ENCODE data around the gene NTNG2. TPM values are rescaled to one million over a fixed set of nuclear protein-coding genes. Genes with fewer than 3 reads are reported as not detected.

The NTNG2 gene
- total and polyA plus RNA-seq, 3 experiments from 2014 or later: 1.3 to 3.6 (median 2.0) TPM

GRCh38 chr9:132201780-132202703, 40.2 kb downstream of the NTNG2 start:
- CTCF ChIA-PET: interaction anchor here (1.2 kb wide), 1 partner anchor 34 kb away, joined by 3 read pairs; no protein-coding TSS in a partner anchor
- H3K27me3 Mint-ChIP-seq: peaks cover 8 to 16% of the 10 kb centered on the region in 2 donors
- H3K27ac Mint-ChIP-seq: no peak overlapping the region
- H3K9me3 Mint-ChIP-seq: peaks cover 0 to 2% (median 0%) of the 10 kb centered on the region in 5 donors
- peaks cover 3% of the 10 kb centered on the region for H3K9me3 ChIP-seq (ENCODE audit: low read length)
- H3K27ac ChIP-seq (ENCODE audit: low read depth, low read length): no peak overlapping the region
- H3K4me1 Mint-ChIP-seq: no peaks in the 10 kb centered on the region
- H3K36me3 ChIP-seq (ENCODE audit: insufficient read depth, low read length): no peaks in the 10 kb centered on the region
- H3K4me3 ChIP-seq (ENCODE audit: low read length): no peak overlapping the region
- peaks cover 7% of the 10 kb centered on the region for H3K27me3 ChIP-seq (ENCODE audit: insufficient read depth, low read length, poor library complexity, severe bottlenecking)
- no peak overlapping the region for H3K4me3 Mint-ChIP-seq
- H3K4me1 ChIP-seq (ENCODE audit: insufficient read depth, low read length): no peaks in the 10 kb centered on the region
- no peak for DNase-seq
- POLR2A ChIA-PET: no interaction called here
- peaks cover 0 to 10% (median 5%) of the 10 kb centered on the region in 3 donors for H3K36me3 Mint-ChIP-seq

GRCh38 chr9:132204883-132205282, 43.0 kb downstream of the NTNG2 start:
- H3K27ac ChIP-seq (ENCODE audit: low read depth, low read length): no peak overlapping the region
- peaks cover 7% of the 10 kb centered on the region for H3K27me3 ChIP-seq (ENCODE audit: insufficient read depth, low read length, poor library complexity, severe bottlenecking)
- Mint-ChIP-seq H3K27ac (no peak overlapping the region), H3K4me3 (no peak overlapping the region), H3K9me3 (no peaks in the 10 kb centered on the region), H3K36me3 (peaks cover 0 to 5% (median 0%) of the 10 kb centered on the region in 3 donors), H3K27me3 (peaks cover 5 to 14% of the 10 kb centered on the region in 2 donors), H3K4me1 (peaks cover 0 to 3% (median 0%) of the 10 kb centered on the region in 3 donors)
- H3K9me3 ChIP-seq (ENCODE audit: low read length): peaks cover 3% of the 10 kb centered on the region
- no peak overlapping the region for H3K4me3 ChIP-seq (ENCODE audit: low read length)
- ChIA-PET POLR2A (no interaction called here), CTCF (no interaction called here)
- DNase-seq: no peak
- no peaks in the 10 kb centered on the region for H3K36me3 ChIP-seq (ENCODE audit: insufficient read depth, low read length)
- H3K4me1 ChIP-seq (ENCODE audit: insufficient read depth, low read length): no peaks in the 10 kb centered on the region

- H3K4me3 Mint-ChIP-seq: no peak overlapping the region
- peaks cover 0 to 3% (median 0%) of the 10 kb centered on the region in 3 donors for H3K4me1 Mint-ChIP-seq
- Histone ChIP-seq H3K4me3 (ENCODE audit: low read length) (no peak overlapping the region), H3K27me3 (ENCODE audit: insufficient read depth, low read length, poor library complexity, severe bottlenecking) (peaks cover 4% of the 10 kb centered on the region), H3K36me3 (ENCODE audit: insufficient read depth, low read length) (no peaks in the 10 kb centered on the region), H3K27ac (ENCODE audit: low read depth, low read length) (no peak overlapping the region), H3K9me3 (ENCODE audit: low read length) (peaks cover 3% of the 10 kb centered on the region), H3K4me1 (ENCODE audit: insufficient read depth, low read length) (no peaks in the 10 kb centered on the region)
- POLR2A ChIA-PET: no interaction called here
- CTCF ChIA-PET: no interaction called here
- no peaks in the 10 kb centered on the region for H3K9me3 Mint-ChIP-seq
- peaks cover 0 to 9% of the 10 kb centered on the region in 2 donors for H3K27me3 Mint-ChIP-seq
- no peak for DNase-seq
- H3K36me3 Mint-ChIP-seq: peaks cover 0 to 3% (median 0%) of the 10 kb centered on the region in 3 donors
- no peak overlapping the region for H3K27ac Mint-ChIP-seq
Observed at GRCh38 chr9:132207215-132207614, 45.4 kb downstream of the NTNG2 start.

GRCh38 chr9:132207839-132208615, 46.2 kb downstream of the NTNG2 start:
- no peak for DNase-seq
- Mint-ChIP-seq H3K36me3 (peaks cover 0 to 3% (median 0%) of the 10 kb centered on the region in 3 donors), H3K9me3 (no peaks in the 10 kb centered on the region), H3K27ac (peak overlapping the region in 1 of 8 donors; percentile 29), H3K4me3 (no peak overlapping the region), H3K27me3 (peaks cover 0 to 12% of the 10 kb centered on the region in 2 donors), H3K4me1 (peaks cover 0 to 3% (median 0%) of the 10 kb centered on the region in 3 donors)
- H3K9me3 ChIP-seq (ENCODE audit: low read length): peaks cover 3% of the 10 kb centered on the region
- POLR2A ChIA-PET: no interaction called here
- H3K4me1 ChIP-seq (ENCODE audit: insufficient read depth, low read length): no peaks in the 10 kb centered on the region
- CTCF ChIA-PET: no interaction called here
- H3K27me3 ChIP-seq (ENCODE audit: insufficient read depth, low read length, poor library complexity, severe bottlenecking): peaks cover 4% of the 10 kb centered on the region
- H3K4me3 ChIP-seq (ENCODE audit: low read length): no peak overlapping the region
- no peaks in the 10 kb centered on the region for H3K36me3 ChIP-seq (ENCODE audit: insufficient read depth, low read length)
- no peak overlapping the region for H3K27ac ChIP-seq (ENCODE audit: low read depth, low read length)

GRCh38 chr9:132209228-132209627, 47.4 kb downstream of the NTNG2 start:
- Histone ChIP-seq H3K4me1 (ENCODE audit: insufficient read depth, low read length) (no peaks in the 10 kb centered on the region), H3K4me3 (ENCODE audit: low read length) (no peak overlapping the region), H3K9me3 (ENCODE audit: low read length) (peaks cover 3% of the 10 kb centered on the region), H3K36me3 (ENCODE audit: insufficient read depth, low read length) (no peaks in the 10 kb centered on the region), H3K27ac (ENCODE audit: low read depth, low read length) (no peak overlapping the region), H3K27me3 (ENCODE audit: insufficient read depth, low read length, poor library complexity, severe bottlenecking) (no peaks in the 10 kb centered on the region)
- H3K9me3 Mint-ChIP-seq: no peaks in the 10 kb centered on the region
- CTCF ChIA-PET: no interaction called here
- no peak for DNase-seq
- peaks cover 0 to 12% of the 10 kb centered on the region in 2 donors for H3K27me3 Mint-ChIP-seq
- no peak overlapping the region for H3K27ac Mint-ChIP-seq
- H3K36me3 Mint-ChIP-seq: peaks cover 0 to 3% (median 0%) of the 10 kb centered on the region in 3 donors
- POLR2A ChIA-PET: no interaction called here
- H3K4me1 Mint-ChIP-seq: peaks cover 0 to 3% (median 0%) of the 10 kb centered on the region in 3 donors
- no peak overlapping the region for H3K4me3 Mint-ChIP-seq

GRCh38 chr9:132210472-132211145, 48.8 kb downstream of the NTNG2 start:
- DNase-seq: no peak
- no peaks in the 10 kb centered on the region for H3K36me3 Mint-ChIP-seq
- Histone ChIP-seq H3K27me3 (ENCODE audit: insufficient read depth, low read length, poor library complexity, severe bottlenecking) (no peaks in the 10 kb centered on the region), H3K36me3 (ENCODE audit: insufficient read depth, low read length) (no peaks in the 10 kb centered on the region), H3K4me3 (ENCODE audit: low read length) (no peak overlapping the region), H3K9me3 (ENCODE audit: low read length) (no peaks in the 10 kb centered on the region), H3K4me1 (ENCODE audit: insufficient read depth, low read length) (no peaks in the 10 kb centered on the region), H3K27ac (ENCODE audit: low read depth, low read length) (no peak overlapping the region)
- no peak overlapping the region for H3K27ac Mint-ChIP-seq
- POLR2A ChIA-PET: no interaction called here
- H3K27me3 Mint-ChIP-seq: peaks cover 0 to 8% of the 10 kb centered on the region in 2 donors
- no peak overlapping the region for H3K4me3 Mint-ChIP-seq
- H3K4me1 Mint-ChIP-seq: peaks cover 0 to 3% (median 0%) of the 10 kb centered on the region in 3 donors
- no peaks in the 10 kb centered on the region for H3K9me3 Mint-ChIP-seq
- CTCF ChIA-PET: no interaction called here

- CTCF ChIA-PET: no interaction called here
- H3K4me1 Mint-ChIP-seq: peaks cover 0 to 3% (median 0%) of the 10 kb centered on the region in 3 donors
Observed at GRCh38 chr9:132211570-132211969, 49.7 kb downstream of the NTNG2 start.

More at GRCh38 chr9:132211570-132211969, 49.7 kb downstream of the NTNG2 start:
- Histone ChIP-seq H3K36me3 (ENCODE audit: insufficient read depth, low read length) (no peaks in the 10 kb centered on the region), H3K4me3 (ENCODE audit: low read length) (no peak overlapping the region), H3K27ac (ENCODE audit: low read depth, low read length) (no peak overlapping the region), H3K27me3 (ENCODE audit: insufficient read depth, low read length, poor library complexity, severe bottlenecking) (no peaks in the 10 kb centered on the region), H3K4me1 (ENCODE audit: insufficient read depth, low read length) (no peaks in the 10 kb centered on the region), H3K9me3 (ENCODE audit: low read length) (no peaks in the 10 kb centered on the region)
- H3K4me3 Mint-ChIP-seq: no peak overlapping the region
- DNase-seq: no peak
- H3K27ac Mint-ChIP-seq: peak overlapping the region in 1 of 8 donors; percentile 12
- H3K36me3 Mint-ChIP-seq: no peaks in the 10 kb centered on the region
- H3K27me3 Mint-ChIP-seq: peaks cover 0 to 8% of the 10 kb centered on the region in 2 donors
- no peaks in the 10 kb centered on the region for H3K9me3 Mint-ChIP-seq
- POLR2A ChIA-PET: no interaction called here
